DLD1 (cell line): Measurements from ENCODE around the gene FNIP2.
"Not testable (repeated sequence)": the region's sequence is repeated elsewhere in the genome, so short reads cannot be mapped to it uniquely, and the experiment has no call there.

Experiments used
- in situ Hi-C: cut with HindIII; loops from 2 replicates; pipeline ENCODE4 v1.10.0; 2017; ENCODE audit warnings: low sequenced_read_pairs

FNIP2 gene

GRCh38 chr4:158788516-158788915 is 19.7 kb downstream of the FNIP2 start:
- in situ Hi-C loops = no loop called here

GRCh38 chr4:158789853-158790252 is 21.0 kb downstream of the FNIP2 start:
- in situ Hi-C loops = no loop called here

- in situ Hi-C loops = no loop called here
Observed at GRCh38 chr4:158793021-158793420, 24.2 kb downstream of the FNIP2 start.

- in situ Hi-C loops = not testable (repeated sequence)
Observed at GRCh38 chr4:158793430-158793829, 24.6 kb downstream of the FNIP2 start.

DNA sequence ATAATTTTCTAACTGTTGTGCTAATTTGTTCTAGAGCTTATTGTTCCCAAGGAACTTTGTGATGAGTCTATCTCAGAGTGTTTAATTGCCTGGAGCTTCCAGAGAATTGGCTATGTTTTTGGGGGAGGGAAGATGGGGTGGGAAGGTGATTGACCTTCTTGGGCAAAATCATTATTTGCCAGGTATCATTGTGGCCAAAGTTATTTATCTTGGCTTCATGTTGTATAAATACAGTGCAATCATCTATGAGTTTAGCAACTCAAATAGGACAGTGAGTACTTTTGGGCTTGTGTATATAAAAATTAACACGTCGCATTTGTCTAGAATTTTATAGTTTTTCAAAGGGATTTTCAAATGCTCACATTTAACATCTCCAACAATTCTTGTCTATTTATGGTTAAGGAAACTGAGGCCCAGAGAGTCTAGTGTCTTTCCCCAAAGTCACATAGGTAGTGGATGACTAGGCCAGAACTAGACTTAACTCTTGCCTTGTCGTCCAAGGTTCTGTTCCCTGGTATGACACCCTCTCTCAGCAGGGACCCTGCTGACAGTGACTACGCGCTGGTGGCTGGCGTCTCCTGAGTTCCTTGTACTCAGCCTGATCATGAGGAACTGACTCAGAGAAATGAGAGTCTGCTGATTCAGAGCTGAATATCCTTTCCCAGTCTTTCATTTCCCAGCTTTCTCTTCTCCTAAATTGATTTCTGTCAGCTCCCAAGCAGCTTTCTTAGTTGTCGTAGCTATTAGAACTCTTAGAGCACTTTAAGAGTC is 27.7 kb downstream of the FNIP2 start:
- in situ Hi-C loops = no loop called here

- in situ Hi-C loops = no loop called here
Observed at GRCh38 chr4:158798062-158798461, 29.2 kb downstream of the FNIP2 start.

- in situ Hi-C loops = no loop called here
Observed at GRCh38 chr4:158799013-158799770, 30.4 kb downstream of the FNIP2 start.

- in situ Hi-C loops = no loop called here
Observed at GRCh38 chr4:158799856-158800255, 31.0 kb downstream of the FNIP2 start.

DNA sequence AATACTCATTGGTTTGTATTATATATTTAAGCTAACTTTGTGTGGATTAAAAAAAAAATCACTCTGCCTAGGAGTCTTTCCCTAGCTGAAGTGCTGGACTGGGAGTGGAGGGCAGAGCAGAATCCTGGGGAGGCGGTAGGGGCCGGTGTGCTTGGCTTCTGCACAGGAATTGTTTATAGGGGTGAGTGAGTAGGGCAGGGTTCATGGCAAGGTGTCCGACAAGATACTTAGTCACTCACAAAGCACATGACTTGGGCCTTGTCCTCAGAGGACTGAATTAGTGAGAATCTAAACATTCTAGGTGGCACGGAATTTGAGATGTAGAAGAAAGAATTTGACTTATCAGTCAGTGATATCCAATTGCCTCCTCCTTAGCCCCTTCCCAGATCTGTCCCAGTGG is 32.2 kb downstream of the FNIP2 start:
- in situ Hi-C loops = no loop called here

DNA sequence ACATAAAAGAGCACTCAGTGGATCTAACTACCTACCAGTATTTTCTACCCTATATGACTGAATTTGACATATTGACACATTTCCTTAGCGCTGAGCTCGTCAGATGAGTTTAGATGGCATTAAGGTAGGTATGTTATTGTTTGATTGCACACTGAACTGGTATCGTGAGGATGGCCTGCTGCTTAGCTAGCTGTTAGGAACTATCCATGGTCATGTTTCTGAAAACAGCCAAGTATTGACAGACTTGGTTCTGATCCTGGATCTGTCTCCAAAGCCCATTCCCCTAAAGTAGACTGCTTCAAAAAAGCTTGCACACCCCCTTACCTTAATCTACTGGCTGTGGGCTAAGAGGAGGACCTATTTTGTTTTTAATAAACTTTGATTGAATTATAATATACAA is 32.9 kb downstream of the FNIP2 start:
- in situ Hi-C loops = no loop called here

GRCh38 chr4:158802914-158803313 is 34.1 kb downstream of the FNIP2 start:
- in situ Hi-C loops = no loop called here

DNA sequence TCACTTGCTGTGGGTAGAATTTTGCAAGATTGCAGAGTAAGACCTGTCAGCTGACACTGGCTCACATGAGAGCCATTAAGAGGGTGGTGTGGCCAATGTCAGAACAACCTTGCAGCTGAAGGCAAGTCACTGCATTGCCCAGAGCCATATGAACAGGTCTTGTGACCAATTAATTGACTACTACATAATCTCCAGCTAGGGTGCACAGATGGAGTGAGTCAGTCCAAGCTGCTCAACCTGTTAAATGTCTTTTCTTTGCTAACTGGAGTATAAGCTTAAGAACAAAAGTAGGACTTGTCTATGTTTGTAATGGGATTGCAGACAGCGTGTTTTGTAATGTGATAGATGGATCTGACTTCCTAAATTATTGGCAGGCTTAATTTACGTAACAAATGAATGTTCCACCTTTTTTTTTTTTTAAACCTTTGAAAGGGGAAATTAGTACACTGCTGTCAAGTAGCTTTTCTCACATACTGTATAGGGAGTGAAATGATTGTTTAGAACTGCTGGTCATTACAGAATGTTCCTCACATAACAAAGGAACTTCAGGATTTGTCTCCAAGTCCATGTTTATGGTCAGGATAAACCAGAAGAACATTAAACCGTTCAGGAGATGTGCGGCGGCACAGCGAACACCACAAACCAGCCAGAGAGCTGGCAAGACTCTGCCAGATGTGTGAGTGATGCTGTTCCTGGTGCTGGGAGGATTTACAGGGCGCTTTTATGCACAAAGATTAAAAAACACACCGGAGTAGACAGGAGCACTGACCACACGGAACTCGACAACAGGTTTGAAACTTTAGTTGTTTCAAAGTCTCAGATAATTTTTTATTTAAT is 37.0 kb downstream of the FNIP2 start:
- in situ Hi-C loops = no loop called here

GRCh38 chr4:158807691-158808090 is 38.9 kb downstream of the FNIP2 start:
- in situ Hi-C loops = no loop called here

GRCh38 chr4:158808399-158808798 is 39.6 kb downstream of the FNIP2 start:
- in situ Hi-C loops = no loop called here

GRCh38 chr4:158809208-158809607 is 40.4 kb downstream of the FNIP2 start:
- in situ Hi-C loops = not testable (repeated sequence)

DNA sequence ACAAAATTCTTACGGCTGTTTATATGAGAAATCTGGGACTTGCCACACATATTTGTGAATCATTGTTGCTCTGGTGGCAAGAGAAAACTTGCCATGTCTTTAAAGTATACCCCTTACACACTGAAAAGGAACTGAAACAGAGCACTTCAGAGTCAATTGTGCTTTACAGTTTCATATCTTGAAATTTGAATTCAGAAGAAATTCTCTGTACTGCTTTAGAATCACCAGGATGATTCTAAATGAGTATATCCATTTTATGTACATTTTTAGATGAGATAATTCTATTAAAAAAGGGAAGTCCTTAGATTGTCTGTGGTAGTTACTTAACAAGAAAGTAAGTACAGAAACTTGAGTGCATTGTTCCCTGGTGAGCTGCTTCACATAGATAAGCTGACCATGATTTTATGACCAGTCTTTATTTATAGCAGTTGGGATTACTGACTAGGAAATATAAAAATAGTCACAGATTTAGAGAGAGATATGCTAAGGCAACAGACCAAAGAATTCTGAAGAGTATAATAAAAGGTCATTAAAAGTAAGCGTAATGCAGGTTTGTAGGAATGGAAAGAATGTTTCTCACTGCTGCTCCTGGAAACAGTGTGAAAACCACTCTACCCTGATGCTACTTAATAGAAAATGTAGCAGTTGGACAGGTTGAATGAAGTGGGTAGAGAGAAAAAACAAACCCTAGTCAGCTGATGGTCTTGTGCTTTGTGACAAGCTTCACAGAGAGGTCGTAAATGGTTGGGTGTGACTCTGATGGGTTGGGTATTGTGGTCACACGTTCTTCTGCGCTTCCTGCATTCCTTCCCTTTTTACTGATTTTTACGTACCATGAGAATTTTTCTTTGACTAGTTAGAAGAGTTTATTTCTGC is 41.0 kb downstream of the FNIP2 start:
- in situ Hi-C loops = no loop called here

GRCh38 chr4:158810487-158811215 is 41.8 kb downstream of the FNIP2 start:
- in situ Hi-C loops = no loop called here

GRCh38 chr4:158811216-158811540 is 42.4 kb downstream of the FNIP2 start:
- in situ Hi-C loops = no loop called here

DNA sequence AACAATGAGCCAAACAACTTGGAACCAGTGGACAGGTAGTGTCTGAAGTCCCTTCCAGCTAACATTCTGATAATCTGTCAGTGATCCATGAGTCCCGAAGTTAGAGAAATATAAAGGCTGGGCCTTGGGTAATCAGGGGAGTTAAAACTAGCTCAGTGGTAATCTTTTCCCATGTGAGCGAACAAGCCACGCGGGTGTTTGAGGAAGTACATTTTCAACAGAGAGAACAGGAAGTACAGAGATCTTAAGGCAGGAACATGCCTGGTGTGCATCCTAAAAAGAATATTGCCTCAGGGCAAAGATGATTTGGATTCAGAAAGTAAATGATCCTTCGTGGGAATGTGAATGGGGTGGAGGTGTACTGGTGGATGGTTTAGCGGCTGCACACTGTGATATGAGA is 42.9 kb downstream of the FNIP2 start:
- in situ Hi-C loops = no loop called here

DNA sequence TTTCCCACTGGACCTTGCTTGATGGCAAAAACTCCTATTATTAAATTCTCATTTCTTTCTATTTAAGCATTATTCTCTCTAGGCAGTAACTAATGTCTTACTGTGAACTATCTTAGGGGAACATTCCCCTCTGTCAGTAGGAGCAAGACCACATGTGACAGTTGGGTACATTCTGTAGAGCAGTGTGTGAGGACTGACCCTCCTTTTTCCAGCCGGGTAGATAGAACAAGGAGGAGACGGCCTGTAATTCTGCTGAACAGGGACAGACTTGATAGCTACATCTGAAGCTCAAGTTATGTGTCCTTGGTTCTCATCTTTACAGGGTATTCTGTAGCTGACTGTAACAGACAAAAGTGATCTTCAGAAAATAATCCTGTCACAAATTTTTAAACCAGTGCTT is 43.3 kb downstream of the FNIP2 start:
- in situ Hi-C loops = no loop called here
